ENCODE results near the gene CHM.
"Not testable (repeated sequence)": the region's sequence is repeated elsewhere in the genome, so short reads cannot be mapped to it uniquely, and the experiment has no call there.

The CHM gene

GRCh38 chrX:85995641-85996040, 51.7 kb downstream of the CHM start:
- no peak for DNase-seq (ENCODE audit: low read depth)

GRCh38 chrX:85994797-85995196, 52.6 kb downstream of the CHM start:
- no peak for DNase-seq (ENCODE audit: low read depth)

DNA sequence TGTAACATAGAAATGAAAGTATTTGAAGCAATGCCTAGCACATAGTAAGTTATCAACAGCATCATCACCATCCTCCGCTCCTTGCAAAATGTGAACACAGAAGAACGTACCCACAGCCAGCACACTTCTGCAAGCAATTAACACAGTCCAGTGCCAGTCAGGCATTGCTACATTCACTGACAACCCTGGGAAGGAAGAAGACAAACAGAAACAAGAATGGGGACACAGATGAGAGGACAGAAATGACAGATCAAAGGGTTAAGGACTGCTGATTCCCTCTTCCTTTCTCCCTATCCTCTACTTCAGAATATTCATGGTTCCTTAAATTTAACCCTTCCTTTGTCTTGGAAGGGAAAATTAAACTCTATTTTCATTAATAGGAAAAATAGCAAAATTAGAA, 53.1 kb downstream of the CHM start:
- no peak for DNase-seq (ENCODE audit: low read depth)

- DNase-seq (ENCODE audit: low read depth) = no peak
These were observed 53.7 kb downstream of the CHM start for GRCh38 chrX:85993539-85994197.

DNA sequence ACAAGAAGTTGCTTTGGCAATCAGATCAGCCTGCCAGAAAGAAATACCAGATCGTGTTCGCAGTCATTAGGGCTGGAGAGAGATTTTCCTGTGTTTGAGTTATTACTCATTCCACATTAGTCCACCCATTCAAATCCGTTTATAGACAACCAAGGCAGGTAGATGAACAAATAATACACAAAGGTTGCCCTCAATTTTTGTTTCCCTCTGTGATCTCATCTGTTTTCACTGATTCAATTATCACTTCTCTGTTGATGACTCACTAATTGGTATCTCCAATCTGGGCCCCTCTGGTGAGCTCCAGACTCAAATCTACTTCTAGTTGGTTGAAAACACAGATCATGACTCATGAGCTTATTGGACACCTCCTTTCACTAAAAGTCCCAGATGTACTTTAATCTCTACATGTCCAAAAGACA, 54.5 kb downstream of the CHM start:
- DNase-seq (ENCODE audit: low read depth) = no peak

- no peak for DNase-seq (ENCODE audit: low read depth)
These were observed 59.0 kb downstream of the CHM start for GRCh38 chrX:85988353-85988752.

DNA sequence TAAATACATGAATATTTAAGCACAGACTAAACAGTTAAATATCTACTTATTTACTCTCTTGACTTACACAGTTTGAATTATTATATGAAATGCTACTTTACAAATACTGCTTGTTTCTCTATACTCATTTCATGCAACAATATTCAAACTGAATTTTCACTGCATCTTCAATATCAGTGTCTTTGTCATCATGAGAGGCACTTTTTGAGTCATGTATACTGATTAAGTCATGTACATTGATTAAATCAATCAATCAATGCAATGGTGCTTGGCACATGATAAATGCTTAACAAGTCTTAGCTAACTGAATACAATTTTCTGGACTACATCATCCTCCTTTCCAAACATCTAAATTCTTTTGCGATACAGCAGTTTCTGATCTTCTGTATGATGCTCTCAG, 67.1 kb downstream of the CHM start:
- no peak for DNase-seq (ENCODE audit: low read depth)

GRCh38 chrX:85977218-85977617, 70.1 kb downstream of the CHM start:
- DNase-seq (ENCODE audit: low read depth) = no peak

DNA sequence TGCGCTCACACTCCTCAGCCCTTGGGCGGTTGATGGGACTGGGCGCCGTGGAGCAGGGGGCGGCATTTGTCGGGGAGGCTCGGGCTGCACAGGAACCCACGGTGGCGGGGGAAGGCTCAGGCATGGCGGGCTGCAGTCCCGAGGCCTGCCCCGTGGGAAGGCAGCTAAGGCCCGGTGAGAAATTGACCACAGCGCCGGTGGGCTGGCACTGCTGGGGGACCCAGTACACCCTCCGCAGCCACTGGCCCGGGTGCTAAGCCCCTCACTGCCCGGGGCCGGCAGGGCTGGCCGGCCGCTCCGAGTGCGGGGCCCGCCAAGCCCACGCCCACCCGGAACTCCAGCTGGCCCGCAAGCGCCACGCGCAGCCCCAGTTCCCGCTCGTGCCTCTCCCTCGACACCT, 75.0 kb downstream of the CHM start:
- DNase-seq (ENCODE audit: low read depth) = not testable (repeated sequence)

DNA sequence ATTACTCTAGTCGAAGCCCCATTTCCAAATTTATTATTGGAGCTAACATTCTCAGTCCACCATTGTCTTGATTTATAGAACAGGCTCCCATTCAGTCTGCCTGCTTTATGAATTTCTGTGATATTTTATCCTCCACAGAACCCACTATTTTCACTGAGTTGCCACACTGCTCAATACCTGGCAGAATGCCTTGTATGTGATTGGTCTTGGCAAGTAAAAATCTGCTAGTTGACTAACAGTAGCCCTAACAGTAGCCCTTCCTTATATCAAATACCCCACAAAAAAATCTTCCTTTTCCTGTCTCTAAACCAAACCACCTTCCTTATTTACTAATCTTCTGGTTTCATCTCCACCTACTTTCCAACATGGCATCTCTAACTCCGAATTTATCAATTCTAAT, 82.6 kb downstream of the CHM start:
- DNase-seq (ENCODE audit: low read depth) = no peak

- DNase-seq (ENCODE audit: low read depth) = no peak
These were observed 83.6 kb downstream of the CHM start for GRCh38 chrX:85963736-85964135.

DNA sequence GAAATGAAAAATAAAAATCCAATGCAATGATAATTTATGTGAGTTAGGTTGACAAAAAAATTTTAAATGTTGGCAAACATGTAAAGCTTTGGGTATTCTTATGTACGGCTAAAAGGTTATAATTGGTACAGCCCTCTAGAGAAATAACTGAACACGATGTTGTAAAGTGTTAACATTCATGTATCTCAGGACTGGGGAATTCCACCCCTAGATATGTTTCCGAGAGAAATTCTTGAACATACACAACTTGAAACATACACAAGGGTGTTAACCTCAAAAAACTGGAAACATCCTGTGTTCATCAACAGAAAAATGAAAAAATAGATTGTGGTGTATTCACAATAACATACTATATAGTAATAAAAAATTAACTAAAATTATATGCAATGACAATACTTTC, 91.8 kb downstream of the CHM start:
- no peak for DNase-seq (ENCODE audit: low read depth)

GRCh38 chrX:85944751-85945150, 102.6 kb downstream of the CHM start:
- DNase-seq (ENCODE audit: low read depth) = not testable (repeated sequence)

- DNase-seq (ENCODE audit: low read depth) = no peak
These were observed 106.1 kb downstream of the CHM start for GRCh38 chrX:85941275-85941674.

GRCh38 chrX:85939942-85940341, 107.4 kb downstream of the CHM start:
- not testable (repeated sequence) for DNase-seq (ENCODE audit: low read depth)

DNA sequence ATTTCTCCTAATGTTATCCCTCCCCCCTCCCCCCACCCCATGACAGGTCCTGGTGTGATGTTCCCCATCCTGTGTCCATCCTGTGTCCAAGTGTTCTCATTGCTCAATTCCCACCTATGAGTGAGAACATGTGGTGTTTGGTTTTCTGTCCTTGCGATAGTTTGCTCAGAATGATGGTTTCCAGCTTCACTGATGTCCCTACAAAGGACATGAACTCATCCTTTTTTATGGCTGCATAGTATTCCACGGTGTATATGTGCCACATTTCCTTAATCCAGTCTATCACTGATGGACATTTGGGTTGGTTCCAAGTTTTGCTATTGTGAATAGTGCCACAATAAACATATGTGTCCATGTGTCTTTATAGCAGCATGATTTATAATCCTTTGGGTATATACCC, 113.0 kb downstream of the CHM start:
- not testable (repeated sequence) for DNase-seq (ENCODE audit: low read depth)

DNA sequence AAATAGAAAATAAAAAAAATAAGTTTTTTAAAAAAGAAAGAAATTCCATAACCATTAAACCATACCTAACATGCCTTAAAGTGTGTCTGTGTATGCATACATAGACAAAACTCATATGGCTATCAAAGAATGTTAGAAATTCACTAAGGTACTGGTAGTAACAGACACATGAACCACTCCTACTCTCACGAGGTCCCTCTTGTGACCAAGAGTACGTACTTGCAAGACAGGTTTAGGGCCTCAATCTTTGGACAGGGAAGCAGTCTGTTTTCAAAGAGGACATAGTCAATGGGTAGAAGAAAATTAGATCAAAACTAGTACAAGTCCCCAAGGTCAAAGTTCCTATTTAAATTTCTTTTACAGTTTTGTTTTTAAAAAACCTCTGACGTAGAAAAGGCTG, 117.3 kb downstream of the CHM start:
- no peak for DNase-seq (ENCODE audit: low read depth)

GRCh38 chrX:85928606-85929005, 118.8 kb downstream of the CHM start:
- no peak for DNase-seq (ENCODE audit: low read depth)

DNA sequence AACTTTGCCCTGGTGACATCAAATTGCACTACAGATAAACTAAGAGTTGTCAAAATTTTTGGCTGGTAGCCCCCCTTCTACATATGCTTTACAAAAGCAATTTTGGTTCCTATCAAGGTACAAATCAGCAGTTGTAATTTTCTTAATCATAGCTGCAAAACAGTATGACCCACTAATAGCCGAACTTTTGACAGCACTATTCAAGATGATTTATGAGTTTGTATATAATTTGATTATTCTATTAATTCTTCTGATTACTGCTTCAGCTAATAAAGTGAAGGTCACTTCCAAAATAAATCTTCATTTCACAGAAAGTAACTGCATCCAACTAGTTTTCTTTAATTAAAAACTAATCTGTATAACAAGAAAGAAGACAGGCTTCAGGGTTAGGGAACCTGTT, 119.6 kb downstream of the CHM start:
- DNase-seq (ENCODE audit: low read depth) = no peak

GRCh38 chrX:85922821-85923220, 124.5 kb downstream of the CHM start:
- no peak for DNase-seq (ENCODE audit: low read depth)

DNA sequence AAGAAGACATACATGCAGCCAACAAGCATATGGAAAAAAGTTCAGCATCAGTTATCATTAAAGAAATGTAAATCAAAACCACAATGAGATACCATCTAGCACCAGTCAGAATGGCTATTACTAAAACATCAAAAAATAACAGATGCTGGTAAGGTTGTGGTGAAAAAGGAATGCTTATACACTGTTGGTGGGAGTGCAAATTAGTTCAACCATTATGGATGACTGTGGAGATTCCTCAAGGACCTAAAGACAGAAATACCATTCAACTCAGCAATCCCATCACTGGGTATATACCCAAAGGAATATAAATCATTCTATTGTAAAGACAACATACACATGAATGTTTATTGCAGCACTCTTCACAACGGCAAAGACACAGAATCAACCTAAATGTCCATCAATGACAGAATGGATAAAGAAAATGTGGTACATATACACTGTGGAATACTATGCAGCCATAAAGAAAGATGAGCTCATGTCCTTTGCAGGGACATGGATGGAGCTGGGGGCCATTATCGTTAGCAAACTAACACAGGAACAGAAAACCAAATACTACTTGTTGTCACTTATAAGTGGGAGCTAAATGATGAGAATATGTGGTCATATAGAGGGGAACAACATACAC, 130.6 kb downstream of the CHM start:
- not testable (repeated sequence) for DNase-seq (ENCODE audit: low read depth)

DNA sequence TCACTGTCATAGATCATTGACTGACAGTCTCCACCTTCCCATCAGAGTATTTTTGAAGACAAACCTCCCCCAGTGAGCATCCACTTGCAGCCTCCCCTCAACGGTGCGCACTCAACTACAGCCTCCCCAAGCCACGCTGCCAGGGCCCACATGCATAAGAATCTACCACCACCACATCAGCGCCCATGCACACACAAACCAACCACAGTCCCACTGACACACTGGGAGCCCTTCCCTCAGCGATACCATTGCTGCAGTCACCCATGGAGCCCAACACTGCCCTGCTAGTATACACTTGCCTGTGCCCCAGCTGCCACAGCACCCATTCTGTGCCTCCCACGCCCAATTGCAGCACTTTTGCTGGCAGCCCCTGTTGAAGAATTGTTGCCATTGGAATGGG, 132.9 kb downstream of the CHM start:
- no peak for DNase-seq (ENCODE audit: low read depth)

DNA sequence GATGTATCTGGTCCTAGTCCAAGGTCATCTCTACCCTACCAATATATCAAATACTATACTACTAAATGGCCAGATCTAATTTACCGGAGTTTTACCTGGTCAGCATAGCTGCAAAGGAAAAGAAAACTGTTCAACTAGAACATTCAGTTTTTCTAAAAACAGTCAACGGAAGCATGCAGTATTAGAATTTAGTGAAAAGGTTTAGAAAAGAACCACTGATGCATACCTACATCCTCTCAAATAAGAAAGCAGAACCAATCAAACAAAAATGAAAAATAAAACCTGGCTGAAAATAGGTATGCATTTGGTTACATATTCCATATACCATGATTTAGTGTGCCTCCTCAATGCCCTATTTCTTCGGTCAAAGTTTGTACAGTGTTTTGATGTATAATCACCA, 140.0 kb downstream of the CHM start:
- DNase-seq (ENCODE audit: low read depth) = no peak

- no peak for DNase-seq (ENCODE audit: low read depth)
These were observed 141.0 kb downstream of the CHM start for GRCh38 chrX:85906399-85906798.
